Activated T-helper 1 cell treated with anti-CD3 and anti-CD28 coated beads, Interleukin-12 subunit alpha, Interleukin-12 subunit beta, Interleukin-2, Interleukin-4 antibody, amounts not matched to agents 30 ng/mL and 10 ng/mL and 1 ng/mL, durations not matched to agents 14 hours and 24 hours and 36 hours (primary cell): ENCODE data around the gene ZDHHC8. TPM values are rescaled to one million over a fixed set of nuclear protein-coding genes. Genes with fewer than 3 reads are reported as not detected.

ENCODE experiments used
- DNase-seq: peaks from one replicate; pipeline ENCODE4 v3.0.0; 2021; ENCODE audit warnings: low spot score
- H3K27ac Mint-ChIP-seq: one replicate; pipeline ENCODE4 v1.8.0; 2021; ENCODE audit warnings: mild to moderate bottlenecking, mixed read lengths
- H3K27me3 Mint-ChIP-seq: one replicate; pipeline ENCODE4 v1.8.0; 2022; ENCODE audit warnings: mild to moderate bottlenecking, moderate library complexity, mixed read lengths; ENCODE audit not compliant: insufficient read depth
- H3K36me3 Mint-ChIP-seq: one replicate; pipeline ENCODE4 v1.8.0; 2021; ENCODE audit warnings: low read depth, mixed read lengths
- H3K4me1 Mint-ChIP-seq: one replicate; pipeline ENCODE4 v1.8.0; 2021; ENCODE audit warnings: low read depth, mixed read lengths
- H3K4me3 Mint-ChIP-seq: one replicate; pipeline ENCODE4 v1.8.0; 2021; ENCODE audit warnings: mild to moderate bottlenecking, moderate library complexity, mixed read lengths
- H3K9me3 Mint-ChIP-seq: one replicate; pipeline ENCODE4 v1.8.0; 2021; ENCODE audit warnings: mixed read lengths
- intact Hi-C: fragments of 100-400 bp; cut with micrococcal nuclease; formaldehyde crosslinking; loops from one replicate; pipeline ENCODE4 v1.15.1; 2024
- total RNA-seq: library from RNA; stranded (reverse); gene quantifications from 2 replicates; pipeline ENCODE4 v1.2.3, GENCODE V29; 2022

The ZDHHC8 gene
- total RNA-seq, 1 donor from 2014 or later = 83.9 TPM

DNA sequence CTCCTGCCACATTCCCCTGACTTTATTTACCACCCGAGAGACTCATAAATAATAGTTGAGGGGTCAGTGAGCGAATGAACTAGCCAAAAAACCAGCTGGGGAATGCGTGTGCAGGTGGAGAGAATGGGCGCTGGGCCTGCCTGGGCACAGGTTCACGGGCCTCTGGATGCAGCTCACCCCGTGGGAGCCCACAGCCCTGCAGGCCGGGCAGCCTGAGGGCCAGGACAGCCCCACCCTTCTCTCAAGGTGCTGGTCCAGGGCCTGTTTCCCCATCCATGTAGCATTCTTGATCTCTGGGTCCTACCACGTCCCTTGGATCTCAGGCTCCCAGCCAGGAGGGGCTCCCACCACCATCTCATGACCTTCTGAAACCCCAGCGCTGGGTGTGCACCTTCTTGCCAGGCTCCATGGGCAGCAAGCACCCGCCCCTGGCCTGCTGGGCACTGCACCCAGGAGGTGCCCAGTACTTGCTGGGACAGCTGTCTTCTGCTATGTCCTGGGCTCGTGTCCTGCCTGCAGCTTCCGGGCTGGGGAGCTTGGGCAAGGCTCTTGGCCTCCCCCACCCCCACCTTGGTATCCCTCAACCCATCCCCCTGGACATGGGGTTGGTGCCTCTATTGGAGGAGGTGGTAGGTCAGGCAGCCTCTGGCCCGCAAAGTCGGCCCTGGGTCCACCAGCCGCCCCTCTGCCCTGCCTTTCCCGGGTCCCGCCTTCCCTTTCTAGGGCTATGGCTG is 62.3 kb downstream of the ZDHHC8 start:
- Mint-ChIP-seq H3K27me3 (peaks cover 2% of the 10 kb centered on the region), H3K27ac (no peak overlapping the region), H3K4me3 (no peak overlapping the region), H3K36me3 (no peaks in the 10 kb centered on the region), H3K4me1 (no peaks in the 10 kb centered on the region), H3K9me3 (no peaks in the 10 kb centered on the region)
- intact Hi-C loops = no loop called here
- DNase-seq = no peak

DNA sequence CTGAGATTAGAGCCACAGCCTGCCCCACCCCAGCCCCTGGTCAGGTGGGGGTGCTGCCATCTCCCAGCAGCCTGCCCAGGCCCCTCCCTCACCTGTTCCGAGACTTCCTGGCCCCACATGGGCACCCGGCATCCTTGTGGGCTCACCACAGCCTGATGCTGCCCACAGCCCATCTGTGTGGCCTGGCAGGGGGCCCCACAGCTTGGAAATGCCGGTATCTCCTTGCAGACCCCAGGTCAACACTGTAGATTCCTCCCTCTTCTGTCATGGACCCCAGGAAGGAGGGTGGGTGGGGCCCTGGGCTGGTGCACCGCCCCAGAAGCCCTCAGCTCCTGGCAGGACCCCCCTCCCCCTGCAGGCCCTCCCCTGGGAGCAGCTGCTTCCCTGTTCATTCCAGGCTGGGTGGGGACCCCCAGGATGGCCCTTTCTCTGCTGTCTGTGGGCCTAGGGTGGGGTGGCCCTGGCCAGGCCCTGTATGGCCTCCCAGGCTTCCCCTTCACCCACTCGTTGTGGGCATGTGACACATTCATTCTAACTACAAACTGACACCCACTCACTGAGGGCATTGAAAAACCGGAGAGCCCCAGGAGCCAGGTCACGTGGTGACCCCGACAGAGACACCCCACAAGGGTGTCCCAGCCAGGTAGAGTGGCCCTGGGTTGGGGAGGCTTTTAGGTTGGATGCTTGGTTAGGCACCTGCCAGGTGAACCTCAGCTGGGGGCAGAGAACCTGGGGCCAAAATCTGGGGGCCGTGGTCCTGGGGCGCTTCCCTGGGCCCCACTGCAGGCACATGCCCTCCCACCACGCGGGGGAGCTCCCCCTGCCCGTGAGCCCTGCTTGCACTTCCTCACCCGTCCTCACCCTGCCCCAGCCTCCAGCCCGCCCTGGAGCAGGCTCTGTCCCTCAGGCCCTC is 63.3 kb downstream of the ZDHHC8 start:
- no peaks in the 10 kb centered on the region for H3K4me1 Mint-ChIP-seq
- H3K9me3 Mint-ChIP-seq = no peaks in the 10 kb centered on the region
- intact Hi-C loops = no loop called here
- H3K27me3 Mint-ChIP-seq = peaks cover 2% of the 10 kb centered on the region
- H3K4me3 Mint-ChIP-seq = no peak overlapping the region
- DNase-seq = no peak
- no peak overlapping the region for H3K27ac Mint-ChIP-seq
- H3K36me3 Mint-ChIP-seq = no peaks in the 10 kb centered on the region

DNA sequence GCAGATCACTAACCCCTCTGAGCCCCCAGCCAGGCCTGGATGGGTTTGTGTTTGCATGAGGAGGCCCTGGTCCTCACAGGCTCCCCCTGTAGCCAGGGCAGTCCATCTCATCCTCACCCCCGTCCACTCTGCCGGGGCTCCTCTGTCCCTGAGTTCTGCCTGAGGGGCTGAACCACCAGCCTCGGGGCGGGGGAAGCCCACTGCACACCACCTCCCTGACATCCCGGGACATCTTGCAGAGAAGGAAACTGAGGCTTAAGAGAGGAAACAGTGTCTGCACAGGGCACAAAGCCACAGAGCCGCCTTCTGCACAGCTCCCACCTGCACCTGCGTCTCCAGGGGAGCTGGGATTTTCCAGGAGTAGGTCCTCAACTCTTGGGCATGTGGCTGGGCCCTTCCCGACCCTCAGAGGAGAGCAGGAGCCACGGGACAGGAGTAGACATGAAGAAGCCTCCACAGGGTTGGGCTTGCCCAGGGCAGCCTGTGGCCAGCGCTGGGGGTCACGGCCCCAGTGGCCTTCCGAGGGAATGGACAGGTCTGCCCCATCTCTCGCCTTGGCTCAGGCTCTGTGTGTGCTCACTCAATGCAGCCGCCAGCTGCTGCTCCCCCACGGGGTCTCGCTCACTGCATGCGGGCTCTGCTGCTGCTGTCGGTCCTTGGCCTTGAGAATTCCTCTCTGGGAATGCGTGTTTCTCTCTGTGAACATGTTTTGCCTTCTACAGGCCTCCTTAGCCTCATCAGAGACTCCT is 64.7 kb downstream of the ZDHHC8 start:
- no peaks in the 10 kb centered on the region for H3K4me1 Mint-ChIP-seq
- H3K27ac Mint-ChIP-seq = no peak overlapping the region
- DNase-seq = no peak
- H3K36me3 Mint-ChIP-seq = no peaks in the 10 kb centered on the region
- H3K27me3 Mint-ChIP-seq = peaks cover 2% of the 10 kb centered on the region
- no peak overlapping the region for H3K4me3 Mint-ChIP-seq
- intact Hi-C loops = no loop called here
- H3K9me3 Mint-ChIP-seq = no peaks in the 10 kb centered on the region

Other genes with a start within 250 kb of the ZDHHC8 start
- gene COMT, start 190.0 kb upstream of the ZDHHC8 start, total RNA-seq = 99.4 and 112 TPM in 2 replicates
- gene TXNRD2, start 190.0 kb upstream of the ZDHHC8 start, total RNA-seq = 19.0 and 20.0 TPM in 2 replicates
- 2.4 and 3.1 TPM in 2 replicates for gene ARVCF, start 115.0 kb upstream of the ZDHHC8 start, total RNA-seq
- gene TANGO2, start 110.7 kb upstream of the ZDHHC8 start, total RNA-seq = 29.2 and 30.0 TPM in 2 replicates
- gene DGCR8, start 51.6 kb upstream of the ZDHHC8 start, total RNA-seq = 79.3 and 81.0 TPM in 2 replicates
- 509 and 524 TPM in 2 replicates for gene RANBP1, start 15.7 kb upstream of the ZDHHC8 start, total RNA-seq
- 142 and 161 TPM in 2 replicates for gene TRMT2A, start 14.6 kb upstream of the ZDHHC8 start, total RNA-seq
- 0.26 TPM in 1 of 2 replicates, not detected in the other for gene CCDC188, start 19.3 kb downstream of the ZDHHC8 start, total RNA-seq
- gene RTN4R, start 136.5 kb downstream of the ZDHHC8 start, total RNA-seq = 1.7 and 1.9 TPM in 2 replicates
- 35.5 and 40.6 TPM in 2 replicates for gene DGCR6L, start 188.3 kb downstream of the ZDHHC8 start, total RNA-seq